ENCODE measurements around the gene SHTN1.

SHTN1 gene

DNA sequence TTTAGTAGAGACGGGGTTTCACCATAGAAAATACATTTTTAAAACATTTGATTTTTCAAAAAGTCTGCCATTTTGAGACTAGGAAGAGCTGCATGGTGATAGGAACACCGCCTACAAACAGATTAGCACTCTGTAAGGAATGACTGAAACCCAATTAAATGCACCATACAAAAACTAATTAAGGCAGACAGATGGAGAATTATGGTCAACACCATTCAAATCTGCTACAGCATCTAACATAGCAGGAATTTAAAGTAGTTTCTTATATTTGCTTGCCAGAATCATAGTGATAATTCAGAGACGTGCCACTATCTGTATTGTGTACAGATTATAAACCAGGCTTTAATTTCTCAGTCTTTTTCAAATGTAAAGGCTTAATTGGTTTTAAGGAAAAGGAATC lies 87.5 kb downstream of the SHTN1 start:
- no peak for DNase-seq (ENCODE audit: low spot score)

DNA sequence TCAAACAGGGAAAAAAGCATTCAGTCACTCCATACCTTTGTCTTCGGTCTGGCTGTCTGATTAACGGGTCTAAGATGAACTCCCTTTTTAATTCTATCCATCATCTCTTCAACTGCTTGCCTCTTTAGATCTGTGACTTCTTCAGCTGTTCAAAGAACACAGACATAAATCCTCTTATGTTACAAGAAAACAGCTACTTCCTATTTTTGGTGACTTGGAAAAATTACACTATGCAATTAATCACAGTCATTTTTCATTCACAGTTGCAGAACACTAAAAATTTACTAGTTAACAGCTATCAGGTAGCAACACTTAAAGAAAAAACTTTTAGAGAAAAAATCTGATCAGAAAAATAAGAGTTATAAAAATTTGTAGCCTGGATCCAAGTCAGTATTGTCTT lies 89.6 kb downstream of the SHTN1 start:
- DNase-seq (ENCODE audit: low spot score): no peak

DNA sequence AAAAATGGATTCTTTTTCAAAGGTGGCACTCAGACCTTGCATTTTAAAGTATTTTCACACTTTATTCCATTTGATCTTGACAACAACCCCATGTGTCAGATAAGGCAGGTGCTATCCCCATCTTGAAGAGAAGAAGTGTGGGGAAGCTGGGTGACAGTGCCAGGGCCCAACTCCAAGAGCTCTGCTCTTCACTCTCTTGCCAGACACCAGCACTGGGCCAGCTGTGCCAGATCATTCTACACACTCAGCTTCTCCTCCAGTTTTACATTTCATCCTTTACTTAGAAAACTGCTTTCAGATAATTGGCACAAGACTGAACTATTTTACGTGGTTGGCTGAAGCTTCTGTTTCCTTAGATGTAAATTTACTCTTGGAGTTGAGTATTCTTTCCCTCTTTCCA lies 91.3 kb downstream of the SHTN1 start:
- DNase-seq (ENCODE audit: low spot score): no peak

DNA sequence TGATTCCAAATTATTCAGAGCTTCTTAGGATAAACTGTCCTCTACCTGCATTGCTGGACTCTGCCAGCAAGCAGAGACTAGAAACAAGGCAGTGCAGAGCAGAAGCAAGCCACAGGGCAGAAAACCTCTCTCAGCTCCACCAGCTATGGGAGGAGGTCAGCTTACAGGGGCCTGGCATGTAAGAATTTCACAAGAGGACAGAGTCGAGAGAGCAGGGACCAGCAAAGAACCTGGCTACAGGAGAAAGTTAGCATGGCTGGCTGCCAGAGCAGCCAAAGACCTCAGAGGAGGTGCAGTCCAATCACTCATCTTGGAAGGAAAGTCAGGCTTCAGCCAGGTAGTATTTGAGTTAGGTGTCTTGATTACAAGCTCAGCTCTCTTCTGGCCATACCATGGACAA lies 92.8 kb downstream of the SHTN1 start:
- DNase-seq (ENCODE audit: low spot score): no peak

DNA sequence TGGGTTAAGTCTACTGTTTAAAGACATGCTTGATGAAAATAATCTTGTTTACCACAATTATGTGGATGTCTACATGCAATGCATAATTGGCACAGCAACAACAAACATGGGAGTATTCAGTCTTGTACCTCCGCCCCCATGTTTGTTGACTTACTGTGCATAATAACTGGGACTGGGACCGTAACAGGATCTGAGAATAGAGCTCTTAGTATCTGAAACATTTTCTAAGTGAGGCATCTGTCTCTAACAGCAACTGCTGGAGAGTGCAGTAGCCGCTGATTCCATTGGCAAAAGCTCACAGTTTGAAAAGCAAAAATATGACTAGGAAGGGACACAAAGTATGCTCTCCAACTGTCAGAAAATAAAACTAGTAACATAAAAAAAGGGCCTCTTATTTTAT lies 94.1 kb downstream of the SHTN1 start:
- DNase-seq (ENCODE audit: low spot score): no peak

DNA sequence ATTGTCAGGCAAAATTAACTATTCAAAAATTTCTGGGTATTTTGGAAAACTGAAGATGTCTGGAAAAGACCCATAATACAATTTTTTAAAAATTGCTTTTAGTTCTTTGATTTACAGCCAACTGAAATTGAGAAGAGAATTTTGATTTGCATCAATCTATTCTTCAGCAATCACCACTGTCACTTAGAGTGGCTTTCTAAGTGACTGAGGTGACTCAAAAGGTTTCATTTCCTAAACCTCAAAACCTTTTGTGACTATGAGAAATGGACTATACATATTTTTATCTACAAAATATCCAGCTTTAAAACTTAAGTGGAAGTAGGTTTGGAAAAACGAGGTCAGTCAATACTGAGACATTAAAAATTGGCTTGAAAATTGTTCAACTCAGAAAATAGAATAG lies 95.7 kb downstream of the SHTN1 start:
- DNase-seq (ENCODE audit: low spot score): no peak

DNA sequence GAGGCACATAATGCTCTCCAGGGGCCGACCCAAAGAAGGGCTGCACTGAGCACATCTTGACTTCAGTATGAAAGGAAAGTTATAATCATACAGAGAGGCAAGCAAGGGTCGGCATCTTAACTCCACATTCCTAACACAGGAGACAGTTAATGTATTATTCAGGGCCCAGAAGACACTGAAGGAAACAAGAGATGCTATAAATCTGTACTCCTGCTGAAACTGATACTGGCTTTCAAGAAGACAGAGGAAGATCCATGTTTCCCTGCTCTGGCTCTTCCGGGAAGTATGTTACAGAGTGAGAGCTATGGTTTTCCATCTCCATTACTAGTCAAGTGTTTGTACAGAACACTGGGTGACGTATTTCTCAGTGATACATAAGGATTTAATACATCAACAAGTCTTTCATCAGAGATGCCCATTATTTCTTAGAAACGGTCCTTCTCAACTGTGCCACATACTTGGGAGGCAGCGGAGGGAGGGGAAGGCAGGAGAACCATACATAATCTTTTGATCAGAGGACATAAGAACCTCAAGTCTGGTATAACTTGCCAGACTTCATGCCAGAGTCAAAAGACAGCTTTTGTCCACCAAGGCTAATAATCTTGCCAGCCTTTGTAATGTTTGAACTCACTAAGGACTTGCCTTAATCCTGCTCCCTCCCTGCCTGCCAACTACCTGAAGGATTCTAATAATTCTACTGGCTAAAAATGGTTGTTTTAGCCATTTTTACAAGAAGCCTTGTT lies 97.6 kb downstream of the SHTN1 start:
- DNase-seq (ENCODE audit: low spot score): no peak

DNA sequence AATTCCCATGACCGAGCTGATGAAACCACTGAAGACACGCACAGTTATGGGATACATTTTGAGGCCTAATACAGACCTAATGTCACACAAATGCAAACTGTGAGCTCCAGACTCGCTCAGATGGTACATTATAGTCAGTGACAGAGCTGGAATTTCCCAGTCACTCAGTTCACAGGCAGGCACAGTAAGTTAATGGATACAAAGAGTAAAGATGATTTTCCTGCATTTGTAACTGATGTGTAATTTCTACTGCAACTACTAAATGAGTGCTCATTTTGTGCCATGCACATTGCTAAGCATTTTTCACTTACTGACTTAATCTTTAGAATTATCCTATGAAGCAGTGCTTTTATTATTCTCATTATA lies 99.2 kb downstream of the SHTN1 start:
- DNase-seq (ENCODE audit: low spot score): no peak

DNA sequence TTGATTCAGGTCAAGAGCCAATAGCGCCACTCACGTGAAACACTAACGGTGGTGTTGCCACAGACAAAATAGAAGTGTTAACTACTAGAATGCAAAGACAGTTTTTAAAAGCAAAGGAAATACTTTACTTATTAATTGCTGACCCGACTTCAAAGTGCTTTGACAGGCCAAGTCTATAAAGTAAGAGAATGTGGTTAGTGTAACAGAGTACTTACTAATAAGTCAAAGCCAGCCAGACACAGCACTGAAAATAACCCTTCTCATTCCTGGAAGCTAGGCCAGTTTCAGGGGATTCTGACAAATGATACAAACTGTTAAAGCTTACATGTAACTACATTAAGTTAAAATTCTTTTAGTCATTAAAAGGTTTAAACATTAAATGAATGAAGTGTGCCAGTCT lies 105.4 kb downstream of the SHTN1 start:
- DNase-seq (ENCODE audit: low spot score): no peak

DNA sequence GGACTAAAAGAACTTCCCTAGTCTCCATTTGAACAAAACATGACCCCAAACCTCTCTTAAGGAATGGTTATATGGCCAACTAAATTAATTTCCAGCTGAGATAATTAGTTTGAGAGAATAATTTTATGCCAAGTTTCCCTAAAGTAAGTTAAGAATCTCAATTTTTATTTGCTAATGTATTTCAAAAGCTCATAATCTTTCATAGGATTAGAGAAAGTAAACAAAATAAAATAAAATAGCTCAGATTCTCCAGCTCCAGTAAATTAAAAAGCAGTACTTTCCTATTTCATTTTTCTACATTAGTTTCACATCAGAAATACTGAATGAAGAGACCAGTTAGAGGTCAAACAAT lies 111.3 kb downstream of the SHTN1 start:
- no peak for DNase-seq (ENCODE audit: low spot score)

DNA sequence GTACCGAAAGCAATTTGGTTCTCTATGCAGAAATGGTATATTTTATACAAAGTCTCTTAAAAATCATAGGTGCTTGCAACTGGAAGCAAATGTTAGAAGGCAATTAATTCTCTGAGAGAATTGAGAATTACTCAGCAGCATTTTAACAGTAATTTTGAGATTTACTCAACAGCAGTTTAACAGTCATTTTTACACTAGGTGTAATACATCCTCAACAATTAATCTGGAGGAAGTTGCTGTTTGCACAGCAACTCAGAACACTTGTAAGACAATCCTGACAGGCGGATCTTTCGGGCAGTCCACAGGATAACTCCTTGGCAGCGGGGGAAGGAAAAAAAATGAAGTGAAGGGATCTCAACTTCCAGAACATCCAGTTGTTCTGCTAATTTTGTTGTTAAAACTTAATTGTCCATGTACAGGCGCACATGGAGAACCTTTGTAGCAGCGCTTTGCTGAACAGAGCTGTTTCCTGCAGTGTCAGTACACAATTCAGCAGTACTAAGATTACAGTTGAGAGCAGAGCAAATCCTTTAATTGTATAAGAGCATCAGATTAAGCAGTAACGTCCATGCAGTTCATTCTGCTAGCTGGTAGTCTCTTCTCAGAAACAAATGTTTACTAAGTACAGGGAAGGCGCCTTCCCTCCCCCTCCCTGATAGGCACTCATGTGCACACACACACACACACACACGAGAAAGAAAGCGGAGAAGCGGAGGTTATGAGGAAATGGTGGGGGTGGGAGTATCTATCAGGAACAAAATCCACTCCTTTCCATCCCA lies 111.9 kb downstream of the SHTN1 start:
- no peak for DNase-seq (ENCODE audit: low spot score)

DNA sequence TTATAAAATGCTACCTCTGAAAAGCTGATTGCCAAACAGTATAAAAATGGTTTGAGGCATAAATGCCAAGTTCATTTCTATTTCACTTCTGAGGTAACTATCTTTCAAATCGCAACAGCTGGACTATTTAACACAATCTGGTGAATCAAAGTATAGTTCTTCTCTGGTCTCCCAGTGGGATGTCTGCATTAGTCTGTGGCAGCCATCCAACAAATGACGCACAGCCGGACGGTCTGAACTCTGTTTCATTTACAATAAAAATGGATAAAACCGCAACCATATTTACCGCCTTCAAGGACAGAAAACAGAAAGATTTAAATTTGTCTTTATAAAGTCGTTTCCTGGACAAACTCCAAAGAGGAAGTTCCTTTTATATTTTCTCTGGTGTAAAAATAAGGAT lies 113.8 kb downstream of the SHTN1 start:
- DNase-seq (ENCODE audit: low spot score): peak; percentile 35

DNA sequence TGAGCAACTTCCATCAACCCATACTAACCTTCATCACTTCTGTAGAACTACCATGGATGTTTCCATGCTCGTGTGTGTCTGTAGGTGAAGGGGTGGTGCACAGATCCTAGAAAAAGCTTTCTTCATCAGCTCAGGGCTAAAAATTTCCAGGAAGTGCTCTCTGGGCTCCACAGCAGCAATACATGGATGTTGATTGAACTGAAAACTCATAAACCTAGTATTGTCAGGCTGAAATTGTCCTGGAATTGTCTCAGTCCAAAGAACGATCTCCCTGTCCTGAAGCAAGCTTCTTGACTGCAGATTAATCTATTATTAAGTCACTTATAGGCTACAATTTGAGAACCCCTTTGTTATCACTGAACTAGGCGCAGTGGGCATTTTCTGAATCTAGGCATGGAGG lies 115.9 kb downstream of the SHTN1 start:
- DNase-seq (ENCODE audit: low spot score): no peak

DNA sequence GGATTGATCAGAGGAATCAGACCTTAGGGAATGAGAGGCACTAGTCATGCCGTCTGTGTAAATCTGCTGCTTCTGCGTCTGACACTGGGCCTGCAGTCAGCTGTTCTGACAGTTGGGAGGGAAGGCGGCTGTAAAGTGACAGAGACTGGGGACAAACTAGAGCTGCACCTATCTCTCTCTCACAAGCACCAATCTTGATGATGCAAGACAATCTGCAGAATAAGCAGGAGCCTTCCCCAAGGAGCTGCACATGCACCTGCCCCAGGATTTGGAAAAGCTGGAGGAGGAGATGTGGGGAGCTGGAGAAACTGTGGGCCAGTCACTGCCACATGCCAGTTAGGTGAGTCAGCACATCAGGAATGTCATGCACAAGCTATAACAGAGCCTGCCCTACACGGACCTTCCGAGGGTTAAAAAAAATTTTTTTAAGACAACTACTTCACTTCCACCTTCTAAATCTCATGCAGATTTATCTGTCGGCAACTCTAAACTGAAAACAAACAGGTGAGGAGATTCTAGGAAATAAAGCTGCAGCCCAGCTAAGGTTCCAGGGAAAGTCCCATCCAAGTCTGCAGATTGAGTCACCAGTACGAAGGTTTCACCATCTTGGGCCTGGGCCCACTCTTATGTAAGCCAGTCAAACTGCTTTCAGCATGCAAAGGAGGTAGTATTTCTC lies 116.5 kb downstream of the SHTN1 start:
- peak; percentile 86 for DNase-seq (ENCODE audit: low spot score)

DNA sequence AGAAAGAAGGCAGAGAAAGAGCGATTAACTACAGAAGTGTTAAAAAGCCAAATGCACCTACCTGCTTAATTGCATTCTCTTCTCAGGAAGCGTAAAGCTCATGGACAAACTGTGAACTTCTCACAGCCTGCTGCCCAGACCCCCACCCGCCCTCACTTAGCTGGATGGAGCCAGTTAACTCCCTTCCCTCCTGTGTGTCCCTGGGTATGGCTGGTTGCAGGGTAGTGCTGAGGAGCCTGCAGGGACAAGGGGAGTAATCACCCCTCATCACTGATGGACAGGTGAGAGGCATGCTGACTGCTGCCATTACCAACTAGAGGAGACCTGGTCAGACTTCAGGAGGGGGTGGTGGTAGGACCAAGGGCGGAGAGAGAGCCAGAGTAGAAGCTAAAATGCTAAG lies 118.2 kb downstream of the SHTN1 start:
- no peak for DNase-seq (ENCODE audit: low spot score)

DNA sequence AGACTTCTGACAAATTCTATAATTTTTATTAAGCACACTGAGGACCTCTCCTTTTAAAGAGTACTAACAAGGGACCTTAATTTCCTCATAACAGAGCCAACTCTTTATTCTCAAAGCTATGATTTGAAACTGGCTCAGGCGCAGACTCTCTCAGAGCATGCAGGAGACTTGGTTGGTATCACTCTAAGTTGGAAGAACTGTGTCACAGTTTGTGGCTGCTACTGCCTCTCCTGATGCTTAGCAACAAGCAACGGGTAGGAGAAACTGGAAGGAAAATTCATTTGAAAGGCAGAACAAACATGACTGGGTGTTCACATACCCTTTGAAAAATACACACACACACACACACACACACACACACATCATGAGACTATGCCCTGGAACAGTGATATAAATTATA lies 122.3 kb downstream of the SHTN1 start:
- no peak for DNase-seq (ENCODE audit: low spot score)

DNA sequence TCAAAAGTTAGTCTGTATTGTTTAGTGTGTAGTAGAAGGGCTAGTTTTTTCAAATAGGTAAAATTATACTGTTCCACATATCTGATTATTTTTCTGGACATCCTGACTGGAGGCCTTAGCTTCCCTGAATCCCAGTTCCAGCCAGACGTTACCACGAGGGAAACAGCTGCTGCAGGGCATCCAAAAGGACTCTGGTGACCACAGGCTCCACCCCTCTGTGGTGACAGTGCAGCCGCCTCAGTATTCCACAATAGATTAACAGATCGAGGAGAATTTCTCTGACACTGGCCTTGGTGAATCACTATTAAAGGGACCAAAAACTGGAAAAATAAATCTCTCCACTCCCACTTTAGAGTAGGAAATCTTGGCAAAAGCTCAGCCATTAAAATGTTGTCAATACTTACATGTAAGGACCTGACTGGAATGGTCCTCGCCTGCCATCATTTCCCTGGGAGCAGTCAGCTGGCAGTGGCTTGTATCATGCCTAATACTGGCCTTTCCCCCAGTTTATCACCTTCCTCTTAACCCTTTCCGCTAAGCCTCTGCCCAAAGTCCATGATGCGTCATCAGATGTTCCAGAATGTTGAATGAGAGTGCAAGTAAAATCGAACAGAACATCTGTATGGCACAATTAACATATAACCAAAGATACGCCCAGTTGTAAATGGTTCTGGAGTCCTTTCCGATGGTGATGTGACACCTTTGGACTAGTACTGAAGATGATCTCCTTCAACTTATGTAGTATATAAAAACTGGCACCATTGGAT lies 124.1 kb downstream of the SHTN1 start:
- DNase-seq (ENCODE audit: low spot score): peak; percentile 70

DNA sequence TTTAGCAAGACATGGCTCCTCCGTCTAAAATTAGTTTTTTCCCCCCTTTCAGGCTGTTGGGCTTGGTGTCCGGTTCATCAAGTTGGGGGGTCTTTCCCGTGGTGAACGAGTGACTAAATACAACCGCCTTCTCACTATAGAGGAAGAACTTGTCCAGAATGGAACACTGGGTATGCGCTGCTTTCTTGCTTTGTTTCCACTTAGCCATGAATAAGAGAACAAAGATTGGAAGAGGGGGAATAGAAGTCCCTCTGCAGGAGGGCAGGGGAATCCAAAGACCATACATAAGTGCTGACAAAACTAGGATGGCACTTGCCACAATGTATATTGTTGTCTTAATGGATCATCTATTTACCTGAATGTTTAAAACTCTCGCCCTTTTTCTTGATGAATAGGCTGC lies 125.2 kb downstream of the SHTN1 start:
- no peak for DNase-seq (ENCODE audit: low spot score)

DNA sequence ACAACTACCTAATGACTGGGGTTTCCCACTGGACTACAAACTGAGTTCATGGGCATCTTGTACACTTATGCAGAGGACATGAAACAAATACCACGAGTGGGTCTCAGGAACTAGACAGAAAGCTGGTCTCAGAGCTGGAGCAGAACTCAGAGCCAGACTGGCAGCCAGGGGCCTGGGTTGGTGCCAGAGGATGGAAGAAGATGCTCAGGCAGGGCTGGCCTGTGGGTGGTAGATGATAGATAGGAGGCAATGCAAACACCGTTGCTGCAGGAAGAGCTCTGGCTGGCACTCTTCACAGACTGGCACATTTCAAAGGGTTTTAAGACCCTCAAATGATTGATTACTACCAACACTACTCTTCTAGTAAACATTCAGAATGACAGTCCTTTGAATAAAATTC lies 126.9 kb downstream of the SHTN1 start:
- no peak for DNase-seq (ENCODE audit: low spot score)

DNA sequence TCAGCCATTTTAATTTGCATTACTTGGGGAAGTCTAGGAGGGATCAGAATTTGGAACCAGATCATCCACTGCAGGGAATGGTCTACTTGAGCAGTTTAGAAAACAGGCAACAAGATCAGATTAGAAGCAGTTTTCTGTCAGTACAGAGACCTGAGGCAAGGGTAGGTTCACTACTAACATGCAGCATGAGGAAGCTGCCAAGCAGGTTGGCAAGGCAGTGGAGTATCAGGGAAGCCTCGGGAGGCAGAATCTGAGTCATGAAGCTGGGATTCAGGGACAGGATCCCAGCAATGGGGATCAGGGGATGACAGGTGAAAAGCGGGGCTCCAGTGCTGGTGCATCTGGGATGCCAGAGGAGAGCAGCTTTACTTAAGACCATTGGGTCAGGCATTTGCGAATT lies 127.6 kb downstream of the SHTN1 start:
- DNase-seq (ENCODE audit: low spot score): no peak

DNA sequence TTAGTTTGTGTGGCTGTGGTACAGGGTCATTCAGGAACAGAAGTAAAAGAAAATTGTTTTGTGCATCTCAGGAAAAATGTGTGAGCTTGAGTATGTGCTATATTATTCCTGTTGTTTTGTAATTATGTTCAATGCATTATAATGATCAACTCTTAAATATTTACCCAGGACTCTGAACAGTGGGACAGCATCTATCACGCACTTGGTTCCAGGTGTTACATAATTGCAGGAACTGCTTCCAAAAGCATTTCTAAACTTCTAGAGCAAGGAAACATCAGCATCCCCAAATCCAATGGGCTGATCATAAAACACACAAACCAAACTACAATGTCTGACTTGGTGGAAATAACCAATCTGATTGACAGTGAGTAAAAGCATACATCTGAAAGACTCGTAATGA lies 129.1 kb downstream of the SHTN1 start:
- DNase-seq (ENCODE audit: low spot score): no peak

DNA sequence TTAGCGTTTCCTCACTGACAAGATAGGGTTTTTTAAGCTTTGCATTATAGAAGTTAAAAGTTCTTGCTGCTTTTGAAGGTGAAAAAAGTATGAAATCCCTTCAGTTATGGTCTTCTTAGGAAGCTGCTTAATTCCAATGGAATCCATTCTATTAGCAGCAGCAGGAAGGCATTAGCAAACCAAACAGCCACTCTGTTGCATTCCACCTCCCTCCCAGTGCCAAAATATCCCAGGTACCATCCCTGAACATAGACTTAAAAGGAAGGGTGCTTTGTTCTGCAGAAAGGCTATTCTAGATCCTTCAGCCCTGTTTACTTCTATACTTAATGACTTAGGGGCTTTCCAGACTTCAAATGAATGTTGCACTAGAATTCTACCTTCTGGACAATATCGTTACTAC lies 131.9 kb downstream of the SHTN1 start:
- no peak for DNase-seq (ENCODE audit: low spot score)

DNA sequence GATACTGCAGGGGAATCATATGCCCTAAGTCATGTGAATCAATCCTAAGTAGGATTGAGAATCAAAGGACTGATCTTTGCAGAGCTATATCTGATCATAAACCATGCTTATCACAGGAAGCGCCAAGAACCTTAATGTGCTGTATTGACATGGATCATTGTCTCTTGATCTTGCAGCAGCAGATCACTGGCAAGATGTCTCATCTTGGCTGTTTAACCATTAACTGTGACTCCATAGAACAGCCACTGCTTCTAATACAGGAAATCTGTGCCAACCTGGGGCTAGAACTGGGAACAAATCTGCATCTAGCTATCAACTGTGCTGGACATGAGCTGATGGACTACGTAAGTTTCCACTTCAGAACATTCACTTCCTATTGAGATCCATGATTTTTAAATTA lies 134.0 kb downstream of the SHTN1 start:
- DNase-seq (ENCODE audit: low spot score): no peak
